MG63 (cell line): ENCODE measurements around the gene FOXE1. TPM values are rescaled to one million over a fixed set of nuclear protein-coding genes. Genes with fewer than 3 reads are reported as not detected.

Experiments
- DNase-seq: peaks from one replicate; pipeline ENCODE4 v3.0.0-alpha.2; 2020
- H3K27me3 ChIP-seq: fragments of 250-450 bp; sonication (Bioruptor Pico); 2 replicates; pipeline ENCODE4 v1.5.1; 2020; ENCODE audit warnings: mild to moderate bottlenecking, moderate library complexity
- H3K36me3 ChIP-seq: fragments of 250-450 bp; sonication (Bioruptor Pico); 2 replicates; pipeline ENCODE4 v1.5.1; 2020; ENCODE audit warnings: mild to moderate bottlenecking, moderate library complexity
- H3K4me3 ChIP-seq: fragments of 250-450 bp; sonication (Bioruptor Pico); 2 replicates; pipeline ENCODE4 v1.5.1; 2020; ENCODE audit warnings: mild to moderate bottlenecking, moderate library complexity
- H3K9me3 ChIP-seq: fragments of 250-450 bp; sonication (Bioruptor Pico); 2 replicates; pipeline ENCODE4 v1.5.1; 2020; ENCODE audit warnings: mild to moderate bottlenecking, moderate library complexity
- total RNA-seq: library from RNA; depleted of rRNA; stranded (reverse); fragments of >200 nt; shearing (Covaris generic); gene quantifications from 2 replicates; pipeline ENCODE4 v1.2.3, GENCODE V29; 2014; ENCODE audit warnings: low replicate concordance

Gene FOXE1
- total RNA-seq, 1 experiment from 2014 or later = not detected

DNA sequence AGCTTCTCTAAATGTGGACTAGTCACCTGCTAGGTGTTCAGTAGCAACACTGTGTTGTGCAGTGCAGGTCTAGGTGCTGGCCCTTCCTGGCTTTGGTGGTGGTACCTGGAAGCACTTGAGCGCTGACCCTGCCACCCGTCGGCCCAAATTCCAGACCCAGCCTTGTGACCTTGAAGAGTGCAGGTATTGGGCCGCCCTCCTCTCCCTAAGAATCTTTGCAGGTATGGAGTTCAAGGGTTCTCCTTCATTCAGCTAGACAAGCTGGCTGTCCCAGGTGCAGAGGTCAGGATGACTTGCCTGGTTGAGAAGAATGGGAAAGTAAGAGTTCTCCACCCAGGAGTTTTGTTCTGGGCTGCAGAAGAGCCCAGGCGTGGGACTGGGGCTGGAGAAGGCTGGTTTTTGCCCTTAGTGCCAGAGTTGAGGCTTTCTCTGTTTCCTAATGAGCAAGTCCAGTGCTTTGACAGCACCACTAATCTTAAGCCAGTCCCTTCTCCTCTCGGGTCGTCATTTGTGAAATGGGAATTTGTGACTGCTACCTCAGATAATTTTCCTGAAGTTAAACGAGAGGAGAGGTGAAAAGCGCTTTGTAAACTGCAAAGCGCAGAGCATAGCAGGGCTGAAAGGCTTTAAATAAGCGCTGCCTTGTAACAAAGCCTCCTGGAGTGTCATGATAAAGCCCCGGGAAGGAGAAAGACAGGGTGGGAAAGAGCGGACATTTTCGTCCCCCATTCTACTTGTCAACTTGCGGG lies 4.0 kb downstream of the FOXE1 start:
- H3K4me3 ChIP-seq = no peak overlapping the region
- H3K36me3 ChIP-seq = no peaks in the 10 kb centered on the region
- no peak for DNase-seq
- H3K27me3 ChIP-seq = 0 out of 2 replicates have a peak, but pooled peaks cover 2% of the 10 kb centered on the region
- no peaks in the 10 kb centered on the region for H3K9me3 ChIP-seq

DNA sequence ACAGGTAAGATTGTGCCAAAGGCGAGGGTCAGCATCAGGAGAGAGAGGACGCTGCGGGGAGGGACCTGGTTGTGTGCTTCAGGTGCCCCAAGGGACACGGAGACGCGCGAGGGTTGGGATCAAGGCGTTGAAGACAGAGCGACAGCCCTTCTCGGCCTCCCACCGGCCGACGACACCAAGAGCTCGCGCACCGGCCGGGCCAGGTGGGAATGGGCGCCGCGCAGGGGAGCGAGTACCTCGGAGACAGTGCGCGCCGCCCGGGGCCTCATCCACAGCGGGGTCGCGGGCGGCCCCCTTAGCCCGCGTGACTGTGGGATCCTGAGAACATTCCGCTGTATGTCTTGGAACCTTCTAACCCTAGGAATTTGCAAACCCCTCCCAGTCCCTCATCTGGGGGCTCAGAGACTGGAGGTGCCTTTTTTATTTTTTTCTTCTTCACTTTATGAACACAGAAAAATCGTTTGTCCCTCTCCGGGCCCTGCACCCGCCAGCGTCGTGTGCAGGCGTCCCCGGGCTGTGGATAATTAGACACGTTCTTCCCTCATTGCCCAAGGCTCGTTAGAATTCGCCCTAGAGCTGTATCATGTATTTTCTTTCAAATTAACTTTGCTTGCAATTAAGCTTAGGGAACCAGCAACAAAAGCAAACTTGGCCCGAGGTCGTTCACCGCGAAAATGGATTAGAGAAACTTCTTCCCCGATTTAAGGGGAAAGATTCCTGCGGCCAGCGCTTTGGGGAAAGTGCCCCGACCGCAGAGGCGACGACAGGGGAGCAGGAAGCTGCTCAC lies 4.8 kb downstream of the FOXE1 start:
- DNase-seq = no peak
- Histone ChIP-seq H3K4me3 (no peak overlapping the region), H3K9me3 (no peaks in the 10 kb centered on the region), H3K27me3 (0 out of 2 replicates have a peak, but pooled peaks cover 2% of the 10 kb centered on the region), H3K36me3 (no peaks in the 10 kb centered on the region)

DNA sequence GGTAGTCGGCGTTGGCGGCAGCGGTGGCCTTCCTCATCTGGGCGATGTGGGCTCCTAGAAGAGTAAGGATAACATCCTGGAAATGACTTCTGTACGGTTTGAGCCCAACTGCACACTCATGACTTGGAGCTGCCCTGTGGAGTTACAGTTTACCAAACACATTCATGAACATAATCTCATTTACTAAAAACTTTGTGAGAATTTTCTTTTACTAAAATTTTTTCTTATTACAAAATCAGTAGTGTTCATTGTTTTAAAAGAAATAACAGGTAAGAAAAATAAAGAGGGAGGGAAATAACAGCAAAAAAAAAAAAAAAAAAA lies 5.3 kb downstream of the FOXE1 start:
- 0 out of 2 replicates have a peak, but pooled peaks cover 1% of the 10 kb centered on the region for H3K27me3 ChIP-seq
- no peak overlapping the region for H3K4me3 ChIP-seq
- DNase-seq = no peak
- H3K9me3 ChIP-seq = no peaks in the 10 kb centered on the region
- H3K36me3 ChIP-seq = no peaks in the 10 kb centered on the region

DNA sequence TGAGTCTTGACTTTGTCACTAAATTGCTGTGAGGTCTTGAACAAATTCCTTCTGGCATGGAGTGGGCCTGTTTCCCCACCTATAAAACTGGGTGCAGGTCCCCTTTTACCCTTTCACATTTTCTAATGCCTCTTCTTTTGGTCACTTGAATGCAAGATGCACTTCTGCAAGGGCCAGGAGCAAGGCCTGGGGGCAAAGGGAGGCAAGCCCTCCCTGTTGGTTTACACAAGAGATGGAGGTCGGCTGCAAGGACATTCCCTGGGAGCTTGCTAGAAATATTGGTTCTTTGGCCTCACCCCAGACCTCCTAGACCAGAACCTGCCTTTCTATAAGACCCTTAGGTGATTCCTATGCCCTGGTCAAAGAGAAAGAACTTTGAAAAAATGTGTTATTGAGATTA lies 5.8 kb downstream of the FOXE1 start:
- Histone ChIP-seq H3K27me3 (no peaks in the 10 kb centered on the region), H3K36me3 (no peaks in the 10 kb centered on the region), H3K9me3 (no peaks in the 10 kb centered on the region), H3K4me3 (no peak overlapping the region)
- no peak for DNase-seq

DNA sequence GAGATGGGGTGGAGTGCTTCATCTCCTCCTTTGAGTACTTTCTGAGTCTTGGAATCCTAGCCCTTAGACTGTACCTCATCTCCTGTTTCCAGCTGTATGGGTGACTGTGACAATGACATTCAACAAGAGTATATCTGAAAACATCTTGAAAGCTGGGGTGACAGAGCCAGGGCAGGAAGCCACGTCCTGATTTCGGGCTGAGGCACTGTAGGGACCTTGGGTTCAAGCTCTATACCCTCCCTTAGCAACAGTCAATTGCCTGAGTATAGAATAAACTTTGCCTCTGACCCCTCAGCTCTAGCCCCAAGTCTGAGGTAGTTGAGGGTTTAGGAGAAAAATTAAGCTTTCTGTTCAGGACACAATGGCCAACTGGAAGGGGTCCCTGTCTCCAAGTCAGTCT lies 6.3 kb downstream of the FOXE1 start:
- no peak for DNase-seq
- H3K27me3 ChIP-seq = no peaks in the 10 kb centered on the region
- no peak overlapping the region for H3K4me3 ChIP-seq
- H3K36me3 ChIP-seq = no peaks in the 10 kb centered on the region
- no peaks in the 10 kb centered on the region for H3K9me3 ChIP-seq

DNA sequence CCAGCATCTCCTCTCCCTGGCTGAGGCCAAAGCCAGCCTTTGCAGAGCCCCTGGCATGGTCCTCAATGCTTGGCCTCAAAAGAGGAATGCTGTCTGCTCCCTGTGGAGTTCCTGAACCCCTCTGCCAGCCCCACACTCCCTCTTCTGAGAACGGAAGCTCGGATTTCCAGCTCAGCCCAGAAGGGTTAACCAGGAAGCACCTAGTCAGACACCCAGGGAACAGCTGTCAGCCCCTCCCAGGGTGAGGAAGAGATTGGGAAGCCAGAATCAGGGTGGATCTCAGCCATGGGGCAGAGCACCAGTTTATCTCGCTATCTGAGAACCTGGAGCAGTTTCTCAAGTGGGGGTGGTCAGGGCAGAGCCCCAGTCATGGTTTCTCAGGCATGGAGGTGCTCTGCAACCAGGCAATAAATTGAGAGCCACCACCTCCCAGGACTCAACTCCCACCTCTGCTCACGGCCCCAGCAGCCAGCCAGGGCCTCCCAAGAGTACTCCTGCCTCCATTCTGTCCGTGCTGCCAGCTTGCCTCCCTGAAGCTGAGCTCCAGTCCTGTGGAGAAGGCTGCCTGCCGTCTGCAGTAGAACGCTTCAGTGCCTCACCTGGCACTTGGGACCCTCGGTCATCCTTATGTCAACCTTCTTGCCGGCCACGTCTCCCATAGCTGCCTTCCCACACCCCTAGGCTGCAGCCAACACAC lies 7.6 kb downstream of the FOXE1 start:
- H3K4me3 ChIP-seq = no peak overlapping the region
- DNase-seq = no peak
- H3K36me3 ChIP-seq = no peaks in the 10 kb centered on the region
- H3K27me3 ChIP-seq = no peaks in the 10 kb centered on the region
- H3K9me3 ChIP-seq = peaks cover 1% of the 10 kb centered on the region; the same call in 1 of the 2 replicates

DNA sequence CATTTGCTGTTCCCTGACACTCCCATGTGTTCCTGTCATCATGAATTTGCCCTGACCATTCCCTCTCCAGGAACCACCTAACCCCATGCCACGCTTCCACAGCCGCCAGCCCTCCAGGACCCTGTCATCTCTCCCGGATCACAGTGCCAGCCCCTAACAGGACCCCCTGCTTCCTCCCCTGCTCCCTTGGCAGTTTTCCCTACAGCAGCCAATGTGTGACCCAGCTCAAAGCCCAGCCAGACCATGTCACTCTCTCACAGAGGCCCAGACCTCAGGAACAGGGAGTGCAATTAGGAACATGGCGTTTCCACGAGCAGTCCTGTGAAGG lies 8.1 kb downstream of the FOXE1 start:
- DNase-seq = no peak
- no peaks in the 10 kb centered on the region for H3K27me3 ChIP-seq
- H3K9me3 ChIP-seq = peaks cover 6% of the 10 kb centered on the region
- no peaks in the 10 kb centered on the region for H3K36me3 ChIP-seq
- H3K4me3 ChIP-seq = no peak overlapping the region

DNA sequence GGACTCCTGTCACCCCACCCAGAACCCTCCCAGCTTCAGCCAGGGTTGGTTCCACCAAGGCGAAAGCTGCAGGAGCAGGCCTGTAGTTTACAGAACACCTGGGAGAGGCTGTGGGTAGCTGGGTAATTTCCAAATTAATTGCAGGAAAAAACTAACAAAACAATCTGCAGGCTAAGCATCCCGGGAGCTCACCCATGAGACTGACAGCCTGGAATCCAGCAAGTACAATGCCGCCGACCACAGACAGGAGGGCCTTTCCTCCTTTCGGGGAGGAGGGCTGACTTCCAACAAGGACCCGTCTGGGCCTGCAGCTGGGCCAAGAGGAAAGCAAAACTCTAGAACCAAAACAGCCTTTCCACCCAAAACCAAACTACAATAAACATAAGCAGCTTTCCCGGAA lies 10.3 kb downstream of the FOXE1 start:
- Histone ChIP-seq H3K36me3 (no peaks in the 10 kb centered on the region), H3K9me3 (peaks cover 12% of the 10 kb centered on the region), H3K4me3 (no peak overlapping the region), H3K27me3 (no peaks in the 10 kb centered on the region)
- DNase-seq = no peak

DNA sequence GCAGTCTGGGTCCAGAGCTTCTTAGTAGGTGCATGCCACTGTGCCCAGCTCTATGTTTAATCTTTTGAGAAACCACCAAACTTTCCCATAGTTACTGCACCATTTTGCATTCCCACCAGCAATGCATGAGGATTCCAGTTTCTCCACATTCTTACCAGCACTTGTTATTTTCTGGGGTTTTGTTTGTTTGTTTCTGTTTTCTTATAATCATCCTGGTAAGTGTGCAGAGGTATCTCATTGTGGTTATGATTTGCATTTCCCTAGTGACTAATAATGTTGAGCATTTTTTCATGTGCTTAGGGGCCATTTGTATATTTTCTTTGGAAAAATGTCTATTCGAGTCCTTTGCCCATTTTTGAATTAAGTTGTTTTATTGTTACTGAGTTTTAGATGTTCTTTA lies 11.4 kb downstream of the FOXE1 start:
- Histone ChIP-seq H3K4me3 (no peak overlapping the region), H3K27me3 (no peaks in the 10 kb centered on the region), H3K36me3 (no peaks in the 10 kb centered on the region), H3K9me3 (peaks cover 12% of the 10 kb centered on the region)
- no peak for DNase-seq

DNA sequence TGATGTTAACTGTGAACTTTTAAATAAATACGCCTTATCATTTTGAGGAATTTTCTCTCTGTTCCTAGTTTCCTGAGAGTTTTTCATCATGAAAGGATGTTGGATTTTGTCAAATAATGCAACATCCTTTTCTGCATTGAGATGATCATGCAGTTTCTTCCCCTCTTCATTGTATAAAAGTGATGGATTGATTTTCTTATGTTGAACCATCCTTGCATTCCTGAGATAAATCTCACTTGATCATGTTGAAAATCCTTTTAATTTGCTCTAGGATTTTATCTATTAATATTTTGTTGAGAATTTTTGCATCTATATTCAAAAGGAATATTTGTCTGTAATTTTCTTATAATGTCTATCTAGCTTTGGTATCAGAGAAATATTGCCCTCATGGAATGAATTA lies 13.3 kb downstream of the FOXE1 start:
- Histone ChIP-seq H3K36me3 (no peaks in the 10 kb centered on the region), H3K4me3 (no peak overlapping the region), H3K9me3 (peaks cover 12% of the 10 kb centered on the region), H3K27me3 (no peaks in the 10 kb centered on the region)
- DNase-seq = no peak

DNA sequence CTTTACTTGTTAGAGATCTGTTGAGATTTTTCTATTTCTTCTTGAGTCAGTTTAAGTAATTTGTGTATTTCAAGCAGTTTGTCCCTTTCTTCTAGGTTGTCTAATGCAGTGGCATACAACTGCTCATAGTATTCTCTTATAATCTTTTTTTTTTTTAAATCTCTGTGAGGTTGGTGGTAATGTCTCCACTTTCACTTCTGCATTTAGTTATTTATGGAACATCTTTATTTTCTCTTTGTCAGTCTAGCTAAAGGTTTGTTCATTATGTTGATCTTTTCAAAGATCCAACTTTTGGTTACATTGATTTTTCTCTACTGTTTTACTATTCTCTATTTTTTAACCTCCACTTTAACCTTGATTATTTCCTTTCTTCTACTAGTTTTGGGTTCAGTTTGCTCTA lies 13.8 kb downstream of the FOXE1 start:
- Histone ChIP-seq H3K36me3 (no peaks in the 10 kb centered on the region), H3K27me3 (no peaks in the 10 kb centered on the region), H3K9me3 (peaks cover 12% of the 10 kb centered on the region), H3K4me3 (no peak overlapping the region)
- no peak for DNase-seq

DNA sequence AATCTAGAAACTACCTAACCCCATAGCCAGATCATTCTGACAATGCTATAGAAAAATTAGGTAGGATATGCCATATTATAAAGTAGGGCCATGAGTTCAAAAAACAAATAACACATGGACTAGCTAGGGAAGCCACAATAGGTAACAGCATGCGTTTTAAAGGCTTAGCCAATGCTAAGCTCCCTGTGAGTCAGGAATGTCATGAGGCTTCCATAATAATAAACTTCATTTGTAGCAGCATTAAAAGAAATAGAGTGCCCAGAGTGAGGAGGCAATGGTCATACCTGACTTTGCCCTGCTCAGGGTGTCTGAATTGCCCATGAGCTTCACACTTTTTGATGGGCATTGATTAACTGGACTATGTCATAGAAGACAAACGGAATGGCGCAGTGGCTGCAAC lies 15.8 kb downstream of the FOXE1 start:
- Histone ChIP-seq H3K27me3 (no peaks in the 10 kb centered on the region), H3K36me3 (no peaks in the 10 kb centered on the region), H3K9me3 (peaks cover 12% of the 10 kb centered on the region), H3K4me3 (no peak overlapping the region)
- DNase-seq = no peak

DNA sequence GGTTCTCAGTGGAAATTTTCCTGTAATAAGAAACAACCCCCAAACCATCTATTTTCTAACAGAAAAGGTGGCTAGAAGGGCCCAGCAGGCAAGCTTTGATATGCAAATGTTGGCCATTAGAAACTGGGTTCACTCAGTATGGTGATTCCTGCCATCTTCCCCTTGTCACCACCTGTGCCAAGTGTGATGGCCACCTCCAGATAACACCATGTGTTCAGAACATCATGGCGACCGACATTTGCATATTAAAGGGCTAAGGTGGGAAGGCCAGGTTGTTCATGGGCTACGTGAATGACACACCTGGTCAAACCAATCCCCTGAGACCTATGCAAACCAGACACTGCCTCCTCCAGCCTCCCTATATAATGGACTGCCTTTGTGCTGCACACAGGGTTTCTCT lies 20.4 kb downstream of the FOXE1 start:
- H3K9me3 ChIP-seq = no peaks in the 10 kb centered on the region
- H3K27me3 ChIP-seq = no peaks in the 10 kb centered on the region
- no peak for DNase-seq
- no peak overlapping the region for H3K4me3 ChIP-seq
- no peaks in the 10 kb centered on the region for H3K36me3 ChIP-seq

DNA sequence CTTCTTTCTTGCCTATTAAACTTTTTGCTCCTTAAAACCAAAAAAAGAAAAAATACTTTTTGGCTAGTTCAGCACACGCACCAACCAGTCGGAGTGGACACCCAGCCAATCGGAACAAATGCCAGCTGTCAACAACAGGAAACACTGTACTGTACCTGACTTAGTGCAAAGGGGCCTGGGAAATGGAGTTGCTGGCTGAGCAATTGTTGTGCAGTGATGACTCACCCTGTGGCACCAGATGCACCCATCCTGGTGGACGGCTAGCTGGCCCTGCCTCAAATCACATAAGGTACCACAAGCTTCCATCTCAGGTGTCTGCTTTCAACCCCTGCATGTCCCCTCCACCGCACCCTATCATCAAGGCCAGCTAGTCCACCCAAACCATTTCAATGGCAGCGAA lies 20.9 kb downstream of the FOXE1 start:
- Histone ChIP-seq H3K36me3 (no peaks in the 10 kb centered on the region), H3K9me3 (no peaks in the 10 kb centered on the region)
- DNase-seq = peak; percentile 48

DNA sequence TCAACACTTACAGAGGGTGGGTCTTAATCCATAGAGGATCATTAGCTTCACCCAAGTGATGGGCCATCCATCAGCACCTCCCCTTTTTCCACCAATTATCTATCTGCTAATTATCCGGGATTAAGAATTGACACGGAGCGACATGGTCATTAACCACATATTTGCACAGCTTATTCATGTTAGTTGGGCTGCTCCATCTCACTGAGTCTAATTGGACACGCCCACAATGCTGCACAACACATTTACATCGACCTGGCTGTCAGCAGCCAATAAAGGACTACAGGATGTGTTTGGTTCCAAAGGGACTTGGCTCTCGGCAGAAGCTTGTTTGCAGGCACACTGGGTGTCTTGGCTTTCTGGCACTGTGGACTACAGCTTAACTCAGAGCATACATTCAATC lies 21.6 kb downstream of the FOXE1 start:
- DNase-seq = peak; percentile 13
- Histone ChIP-seq H3K27me3 (no peaks in the 10 kb centered on the region), H3K4me3 (no peak overlapping the region)

More for the DNA sequence above, 20.9 kb downstream of the FOXE1 start:
- H3K27me3 ChIP-seq = no peaks in the 10 kb centered on the region
- H3K4me3 ChIP-seq = no peak overlapping the region

DNA sequence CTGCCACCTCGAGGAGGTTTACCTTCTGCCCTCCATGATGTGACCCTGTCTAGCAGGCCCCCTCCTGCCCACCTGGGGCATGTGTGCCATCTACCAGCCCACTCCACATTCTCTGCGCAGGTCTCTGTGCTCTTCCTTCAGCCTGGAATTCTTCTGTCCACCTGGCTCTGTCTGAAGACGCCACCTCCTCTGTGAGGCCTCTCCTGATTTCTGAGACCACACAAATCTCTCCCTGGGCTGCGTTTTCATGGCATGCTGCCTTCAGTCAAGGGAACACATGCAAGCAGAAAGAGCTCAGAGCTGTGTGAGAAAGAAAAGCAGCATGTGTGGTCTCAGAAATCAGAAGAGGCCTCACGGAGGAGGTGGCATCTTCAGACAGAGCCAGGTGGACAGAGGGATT lies 22.1 kb downstream of the FOXE1 start:
- no peaks in the 10 kb centered on the region for H3K36me3 ChIP-seq

More for the DNA sequence above, 21.6 kb downstream of the FOXE1 start:
- no peaks in the 10 kb centered on the region for H3K9me3 ChIP-seq
- H3K36me3 ChIP-seq = no peaks in the 10 kb centered on the region

DNA sequence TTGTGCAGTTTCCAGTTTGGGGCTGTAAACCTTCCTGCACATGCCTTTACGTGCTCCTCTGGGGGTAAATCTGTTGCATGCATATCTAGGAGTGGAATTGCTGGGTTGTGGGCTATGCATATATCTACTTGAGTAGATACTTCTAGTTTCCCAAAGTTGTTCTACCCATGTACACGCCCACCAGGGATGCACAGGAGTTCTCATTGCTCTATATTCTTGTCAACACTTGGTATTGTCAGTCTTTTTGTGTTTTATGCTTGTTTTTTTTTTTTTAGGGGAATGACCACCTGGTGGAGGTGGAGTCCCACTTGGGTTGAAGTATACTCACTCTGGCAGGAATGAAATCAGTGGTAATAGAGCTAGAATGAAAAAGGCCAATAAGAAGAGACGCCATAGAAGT lies 23.0 kb downstream of the FOXE1 start:
- Histone ChIP-seq H3K27me3 (no peaks in the 10 kb centered on the region), H3K9me3 (no peaks in the 10 kb centered on the region), H3K36me3 (no peaks in the 10 kb centered on the region), H3K4me3 (no peak overlapping the region)
- no peak for DNase-seq

More for the DNA sequence above, 22.1 kb downstream of the FOXE1 start:
- Histone ChIP-seq H3K27me3 (no peaks in the 10 kb centered on the region), H3K9me3 (no peaks in the 10 kb centered on the region), H3K4me3 (no peak overlapping the region)
- DNase-seq = no peak
